ENCODE measurements around the gene FZD7.
A peak's percentile ranks its signal among the peaks of the same experiment; 100 is the strongest.

FZD7 gene

GRCh38 chr2:202033317-202034248, at the start of gene FZD7:
TSS of gene FZD7 (plus strand) at chr2:202033855. CDS start at chr2:202034648, 793 bp downstream.
- DNase-seq, result peak; percentile 3

GRCh38 chr2:201984333-201984732, 49.3 kb upstream of the FZD7 start:
- no peak for DNase-seq

GRCh38 chr2:201984800-201985525, 48.7 kb upstream of the FZD7 start:
- no peak for DNase-seq

GRCh38 chr2:201985728-201986462, 47.8 kb upstream of the FZD7 start:
- no peak for DNase-seq

GRCh38 chr2:201986463-201986735, 47.3 kb upstream of the FZD7 start:
- DNase-seq, result no peak

- DNase-seq, result no peak
These were observed 46.2 kb upstream of the FZD7 start for GRCh38 chr2:201987426-201987825.

- DNase-seq, result no peak
These were observed 43.6 kb upstream of the FZD7 start for GRCh38 chr2:201990069-201990468.

- no peak for DNase-seq
These were observed 40.7 kb upstream of the FZD7 start for GRCh38 chr2:201992960-201993359.

GRCh38 chr2:201994973-201995638, 38.5 kb upstream of the FZD7 start:
- no peak for DNase-seq

GRCh38 chr2:201996006-201996405, 37.6 kb upstream of the FZD7 start:
- DNase-seq, result no peak

GRCh38 chr2:201996679-201997314, 36.9 kb upstream of the FZD7 start:
- DNase-seq, result no peak

GRCh38 chr2:201999279-201999678, 34.4 kb upstream of the FZD7 start:
- DNase-seq, result no peak

- DNase-seq, result no peak
These were observed 31.8 kb upstream of the FZD7 start for GRCh38 chr2:202001826-202002225.

- no peak for DNase-seq
These were observed 31.3 kb upstream of the FZD7 start for GRCh38 chr2:202002381-202002780.

GRCh38 chr2:202005272-202005887, 28.3 kb upstream of the FZD7 start:
- DNase-seq, result no peak

- DNase-seq, result no peak
These were observed 27.4 kb upstream of the FZD7 start for GRCh38 chr2:202006301-202006700.

- DNase-seq, result no peak
These were observed 26.4 kb upstream of the FZD7 start for GRCh38 chr2:202007015-202007982.

GRCh38 chr2:202007983-202008354, 25.7 kb upstream of the FZD7 start:
- DNase-seq, result no peak

- DNase-seq, result no peak
These were observed 24.6 kb upstream of the FZD7 start for GRCh38 chr2:202009019-202009481.

- no peak for DNase-seq
These were observed 24.1 kb upstream of the FZD7 start for GRCh38 chr2:202009581-202009980.

- DNase-seq, result no peak
These were observed 19.3 kb upstream of the FZD7 start for GRCh38 chr2:202014318-202014717.

All from NCI-H2029 treated with DMSO at 0.1 percent for 48 hours (cell line).